HuH-7.5 (cell line): Measurements from ENCODE around the gene PLD2.
"Not testable (repeated sequence)": the region's sequence is repeated elsewhere in the genome, so short reads cannot be mapped to it uniquely, and the experiment has no call there.

ENCODE experiments used
- DNase-seq: peaks from one replicate; pipeline ENCODE4 v3.0.0; 2011; ENCODE audit warnings: low spot score

PLD2 gene

GRCh38 chr17:4856937-4857314 is 50.0 kb downstream of the PLD2 start:
- no peak for DNase-seq

GRCh38 chr17:4857347-4857746 is 50.4 kb downstream of the PLD2 start:
- DNase-seq: not testable (repeated sequence)

GRCh38 chr17:4858068-4858881 is 51.3 kb downstream of the PLD2 start:
- DNase-seq: no peak

GRCh38 chr17:4858882-4859260 is 51.9 kb downstream of the PLD2 start:
- no peak for DNase-seq

- DNase-seq: no peak
Measured at GRCh38 chr17:4859816-4860625, 53.1 kb downstream of the PLD2 start.

GRCh38 chr17:4860651-4861050 is 53.7 kb downstream of the PLD2 start:
- no peak for DNase-seq

- DNase-seq: no peak
Measured at GRCh38 chr17:4861052-4861451, 54.1 kb downstream of the PLD2 start.

GRCh38 chr17:4862720-4863119 is 55.8 kb downstream of the PLD2 start:
- no peak for DNase-seq

- DNase-seq: no peak
Measured at GRCh38 chr17:4863321-4863720, 56.4 kb downstream of the PLD2 start.

- DNase-seq: not testable (repeated sequence)
Measured at GRCh38 chr17:4867535-4867934, 60.6 kb downstream of the PLD2 start.

GRCh38 chr17:4869058-4869998 is 62.4 kb downstream of the PLD2 start:
- DNase-seq: not testable (repeated sequence)

GRCh38 chr17:4870855-4871254 is 63.9 kb downstream of the PLD2 start:
- DNase-seq: no peak

- DNase-seq: no peak
Measured at GRCh38 chr17:4872786-4873185, 65.8 kb downstream of the PLD2 start.
